Measurements from ENCODE around the gene NHEJ1.

GRCh38 chr2:219081096-219081495 lies 79.5 kb downstream of the NHEJ1 start:
- TF ChIP-seq, protein P1, sequence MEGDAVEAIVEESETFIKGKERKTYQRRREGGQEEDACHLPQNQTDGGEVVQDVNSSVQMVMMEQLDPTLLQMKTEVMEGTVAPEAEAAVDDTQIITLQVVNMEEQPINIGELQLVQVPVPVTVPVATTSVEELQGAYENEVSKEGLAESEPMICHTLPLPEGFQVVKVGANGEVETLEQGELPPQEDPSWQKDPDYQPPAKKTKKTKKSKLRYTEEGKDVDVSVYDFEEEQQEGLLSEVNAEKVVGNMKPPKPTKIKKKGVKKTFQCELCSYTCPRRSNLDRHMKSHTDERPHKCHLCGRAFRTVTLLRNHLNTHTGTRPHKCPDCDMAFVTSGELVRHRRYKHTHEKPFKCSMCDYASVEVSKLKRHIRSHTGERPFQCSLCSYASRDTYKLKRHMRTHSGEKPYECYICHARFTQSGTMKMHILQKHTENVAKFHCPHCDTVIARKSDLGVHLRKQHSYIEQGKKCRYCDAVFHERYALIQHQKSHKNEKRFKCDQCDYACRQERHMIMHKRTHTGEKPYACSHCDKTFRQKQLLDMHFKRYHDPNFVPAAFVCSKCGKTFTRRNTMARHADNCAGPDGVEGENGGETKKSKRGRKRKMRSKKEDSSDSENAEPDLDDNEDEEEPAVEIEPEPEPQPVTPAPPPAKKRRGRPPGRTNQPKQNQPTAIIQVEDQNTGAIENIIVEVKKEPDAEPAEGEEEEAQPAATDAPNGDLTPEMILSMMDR (IDR thresholded peaks at IDR 0.05; ENCODE audit: low read length), result no peak
- TF ChIP-seq EZH2 (IDR thresholded peaks at IDR 0.05; ENCODE audit: borderline replicate concordance, low read length), result no peak

All from OCI-LY1 (cell line).